ENCODE data around the gene KLF5.

DNA sequence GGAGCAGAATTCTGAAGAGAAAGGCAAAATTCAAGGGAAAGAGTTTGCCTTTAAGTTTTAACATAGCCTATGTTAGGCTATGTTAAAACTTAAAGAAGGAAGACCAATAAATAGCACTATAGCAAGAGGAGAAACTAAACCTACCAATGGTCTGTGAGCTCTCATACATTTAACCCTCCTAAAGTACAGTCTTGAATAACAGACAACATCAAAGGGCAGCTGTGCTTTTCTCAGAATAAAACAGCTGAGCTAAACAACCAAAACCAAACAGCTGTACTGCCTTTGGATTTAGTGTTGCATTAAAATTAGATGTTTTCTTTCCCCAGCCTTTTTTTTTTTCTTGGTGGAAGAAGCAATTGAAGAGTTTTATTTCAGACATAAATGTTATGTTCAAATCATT, 34.0 kb downstream of the KLF5 start:
- TF ChIP-seq, protein P1, sequence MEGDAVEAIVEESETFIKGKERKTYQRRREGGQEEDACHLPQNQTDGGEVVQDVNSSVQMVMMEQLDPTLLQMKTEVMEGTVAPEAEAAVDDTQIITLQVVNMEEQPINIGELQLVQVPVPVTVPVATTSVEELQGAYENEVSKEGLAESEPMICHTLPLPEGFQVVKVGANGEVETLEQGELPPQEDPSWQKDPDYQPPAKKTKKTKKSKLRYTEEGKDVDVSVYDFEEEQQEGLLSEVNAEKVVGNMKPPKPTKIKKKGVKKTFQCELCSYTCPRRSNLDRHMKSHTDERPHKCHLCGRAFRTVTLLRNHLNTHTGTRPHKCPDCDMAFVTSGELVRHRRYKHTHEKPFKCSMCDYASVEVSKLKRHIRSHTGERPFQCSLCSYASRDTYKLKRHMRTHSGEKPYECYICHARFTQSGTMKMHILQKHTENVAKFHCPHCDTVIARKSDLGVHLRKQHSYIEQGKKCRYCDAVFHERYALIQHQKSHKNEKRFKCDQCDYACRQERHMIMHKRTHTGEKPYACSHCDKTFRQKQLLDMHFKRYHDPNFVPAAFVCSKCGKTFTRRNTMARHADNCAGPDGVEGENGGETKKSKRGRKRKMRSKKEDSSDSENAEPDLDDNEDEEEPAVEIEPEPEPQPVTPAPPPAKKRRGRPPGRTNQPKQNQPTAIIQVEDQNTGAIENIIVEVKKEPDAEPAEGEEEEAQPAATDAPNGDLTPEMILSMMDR (IDR thresholded peaks at IDR 0.05), result no peak
- TF ChIP-seq POLR2A (IDR thresholded peaks at IDR 0.05), result no peak

Measured in adrenal gland (tissue), 5 donors.